ENCODE measurements around the gene INVS. TPM values are rescaled to one million over a fixed set of nuclear protein-coding genes. Genes with fewer than 3 reads are reported as not detected.

Gene INVS
- polyA plus RNA-seq, 3 donors: 2.9 to 6.7 (median 4.2) TPM

GRCh38 chr9:100303747-100304146 is 204.7 kb downstream of the INVS start:
- H3K36me3 ChIP-seq (replicated peaks in 1 of 2; ENCODE audit: control insufficient read depth in 1 of 2, insufficient read depth in 2 of 2, low read length in 2 of 2): peaks cover 52 to 93% of the 10 kb centered on the region in 2 donors
- 100% methylated on average over 2 of the region's 3 CpGs for WGBS (ENCODE audit: insufficient coverage)
- no peaks in the 10 kb centered on the region for H3K79me2 ChIP-seq (ENCODE audit: insufficient read depth, low read length)
- H3K4me1 ChIP-seq (ENCODE audit: control insufficient read depth in 1 of 2, insufficient read depth in 2 of 2, low read length in 2 of 2): no peaks in the 10 kb centered on the region
- H3K9ac ChIP-seq (ENCODE audit: insufficient read depth, low read length, poor library complexity, severe bottlenecking): no peak overlapping the region
- H3K4me2 ChIP-seq (replicated peaks; ENCODE audit: extremely low read depth, low read length, poor library complexity, severe bottlenecking): no peak overlapping the region
- H3K9me3 ChIP-seq (replicated peaks in 1 of 2; ENCODE audit: control insufficient read depth in 1 of 2, insufficient read depth in 1 of 2, low read length in 2 of 2): no peaks in the 10 kb centered on the region
- no peak overlapping the region for H3K4me3 Mint-ChIP-seq
- H3K27me3 ChIP-seq (ENCODE audit: control insufficient read depth in 2 of 2, insufficient read depth in 2 of 2, low read length in 2 of 2): no peaks in the 10 kb centered on the region
- no peaks in the 10 kb centered on the region for H4K20me1 ChIP-seq (ENCODE audit: insufficient read depth, low read length)
- TF ChIP-seq, protein P1, sequence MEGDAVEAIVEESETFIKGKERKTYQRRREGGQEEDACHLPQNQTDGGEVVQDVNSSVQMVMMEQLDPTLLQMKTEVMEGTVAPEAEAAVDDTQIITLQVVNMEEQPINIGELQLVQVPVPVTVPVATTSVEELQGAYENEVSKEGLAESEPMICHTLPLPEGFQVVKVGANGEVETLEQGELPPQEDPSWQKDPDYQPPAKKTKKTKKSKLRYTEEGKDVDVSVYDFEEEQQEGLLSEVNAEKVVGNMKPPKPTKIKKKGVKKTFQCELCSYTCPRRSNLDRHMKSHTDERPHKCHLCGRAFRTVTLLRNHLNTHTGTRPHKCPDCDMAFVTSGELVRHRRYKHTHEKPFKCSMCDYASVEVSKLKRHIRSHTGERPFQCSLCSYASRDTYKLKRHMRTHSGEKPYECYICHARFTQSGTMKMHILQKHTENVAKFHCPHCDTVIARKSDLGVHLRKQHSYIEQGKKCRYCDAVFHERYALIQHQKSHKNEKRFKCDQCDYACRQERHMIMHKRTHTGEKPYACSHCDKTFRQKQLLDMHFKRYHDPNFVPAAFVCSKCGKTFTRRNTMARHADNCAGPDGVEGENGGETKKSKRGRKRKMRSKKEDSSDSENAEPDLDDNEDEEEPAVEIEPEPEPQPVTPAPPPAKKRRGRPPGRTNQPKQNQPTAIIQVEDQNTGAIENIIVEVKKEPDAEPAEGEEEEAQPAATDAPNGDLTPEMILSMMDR (IDR thresholded peaks at IDR 0.05): no peak
- intact Hi-C loops (cut with micrococcal nuclease): no loop called here
- H3K27ac Mint-ChIP-seq: peak overlapping the region in 1 of 7 donors; percentile 48
- no peak for DNase-seq
- H3K4me3 ChIP-seq (replicated peaks in 1 of 3; ENCODE audit: low read depth in 2 of 3, low read length in 3 of 3): no peak overlapping the region
- peaks cover 80 to 85% of the 10 kb centered on the region in 2 donors for H3K36me3 Mint-ChIP-seq
- H3K27me3 Mint-ChIP-seq (ENCODE audit: low read depth in 3 of 3): no peaks in the 10 kb centered on the region
- no peak overlapping the region for H2AFZ ChIP-seq (ENCODE audit: insufficient read depth, low read depth, low read length, poor library complexity, severe bottlenecking)
- no peaks in the 10 kb centered on the region for H3K4me1 Mint-ChIP-seq
- H3K27ac ChIP-seq (ENCODE audit: low read depth in 1 of 2, low read length in 2 of 2): no peak overlapping the region
- H3K9me3 Mint-ChIP-seq: no peaks in the 10 kb centered on the region

GRCh38 chr9:100306283-100306682 is 207.2 kb downstream of the INVS start:
- H3K27ac Mint-ChIP-seq: no peak overlapping the region
- no peak overlapping the region for H3K4me3 Mint-ChIP-seq
- intact Hi-C loops (cut with micrococcal nuclease): no loop called here
- Histone ChIP-seq H3K27ac (ENCODE audit: low read depth in 1 of 2, low read length in 2 of 2) (no peak overlapping the region), H3K4me2 (replicated peaks; ENCODE audit: extremely low read depth, low read length, poor library complexity, severe bottlenecking) (no peak overlapping the region), H4K20me1 (ENCODE audit: insufficient read depth, low read length) (no peaks in the 10 kb centered on the region), H3K36me3 (replicated peaks in 1 of 2; ENCODE audit: control insufficient read depth in 1 of 2, insufficient read depth in 2 of 2, low read length in 2 of 2) (peaks cover 39 to 93% of the 10 kb centered on the region in 2 donors), H3K4me1 (ENCODE audit: control insufficient read depth in 1 of 2, insufficient read depth in 2 of 2, low read length in 2 of 2) (no peaks in the 10 kb centered on the region), H3K9ac (ENCODE audit: insufficient read depth, low read length, poor library complexity, severe bottlenecking) (no peak overlapping the region), H2AFZ (ENCODE audit: insufficient read depth, low read depth, low read length, poor library complexity, severe bottlenecking) (no peak overlapping the region), H3K4me3 (replicated peaks in 1 of 3; ENCODE audit: low read depth in 2 of 3, low read length in 3 of 3) (no peak overlapping the region), H3K9me3 (replicated peaks in 1 of 2; ENCODE audit: control insufficient read depth in 1 of 2, insufficient read depth in 1 of 2, low read length in 2 of 2) (no peaks in the 10 kb centered on the region), H3K79me2 (ENCODE audit: insufficient read depth, low read length) (no peaks in the 10 kb centered on the region), H3K27me3 (ENCODE audit: control insufficient read depth in 2 of 2, insufficient read depth in 2 of 2, low read length in 2 of 2) (no peaks in the 10 kb centered on the region)
- H3K36me3 Mint-ChIP-seq: peaks cover 80 to 86% of the 10 kb centered on the region in 2 donors
- H3K9me3 Mint-ChIP-seq: no peaks in the 10 kb centered on the region
- 100% methylated on average over 1 of the region's 1 CpG for WGBS (ENCODE audit: insufficient coverage)
- no peaks in the 10 kb centered on the region for H3K27me3 Mint-ChIP-seq (ENCODE audit: low read depth in 3 of 3)
- no peaks in the 10 kb centered on the region for H3K4me1 Mint-ChIP-seq
- DNase-seq: no peak
- TF ChIP-seq, protein P1 (IDR thresholded peaks at IDR 0.05): no peak
